ENCODE results near the gene SLC25A46.
"Not testable (repeated sequence)": the region's sequence is repeated elsewhere in the genome, so short reads cannot be mapped to it uniquely, and the experiment has no call there.

The SLC25A46 gene

GRCh38 chr5:110757118-110757729, 18.4 kb downstream of the SLC25A46 start:
- DNase-seq (ENCODE audit: low read depth) = no peak

- no peak for DNase-seq (ENCODE audit: low read depth)
Observed at GRCh38 chr5:110760158-110760557, 21.4 kb downstream of the SLC25A46 start.

- no peak for DNase-seq (ENCODE audit: low read depth)
Observed at GRCh38 chr5:110768138-110768860, 29.5 kb downstream of the SLC25A46 start.

GRCh38 chr5:110769000-110769681, 30.3 kb downstream of the SLC25A46 start:
- no peak for DNase-seq (ENCODE audit: low read depth)

DNA sequence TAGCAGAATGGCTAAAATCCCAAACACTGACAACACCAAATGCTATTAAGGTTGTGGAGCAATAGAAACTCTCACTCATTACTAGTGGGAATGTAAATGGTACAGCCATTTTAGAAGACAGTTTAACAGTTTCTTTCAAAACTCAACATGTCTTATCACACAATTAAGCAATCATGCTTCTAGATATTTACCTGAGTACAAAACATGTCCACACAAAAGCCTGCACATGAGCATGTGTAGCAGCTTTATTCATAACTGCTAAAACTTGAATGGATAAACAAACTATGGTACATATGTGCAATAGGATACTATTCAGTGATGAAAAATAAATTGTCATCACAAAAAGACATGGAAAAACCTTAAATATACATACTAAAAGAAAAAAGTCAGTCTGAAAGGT, 31.5 kb downstream of the SLC25A46 start:
- DNase-seq (ENCODE audit: low read depth) = no peak

- DNase-seq (ENCODE audit: low read depth) = no peak
Observed at GRCh38 chr5:110784901-110785300, 46.1 kb downstream of the SLC25A46 start.

DNA sequence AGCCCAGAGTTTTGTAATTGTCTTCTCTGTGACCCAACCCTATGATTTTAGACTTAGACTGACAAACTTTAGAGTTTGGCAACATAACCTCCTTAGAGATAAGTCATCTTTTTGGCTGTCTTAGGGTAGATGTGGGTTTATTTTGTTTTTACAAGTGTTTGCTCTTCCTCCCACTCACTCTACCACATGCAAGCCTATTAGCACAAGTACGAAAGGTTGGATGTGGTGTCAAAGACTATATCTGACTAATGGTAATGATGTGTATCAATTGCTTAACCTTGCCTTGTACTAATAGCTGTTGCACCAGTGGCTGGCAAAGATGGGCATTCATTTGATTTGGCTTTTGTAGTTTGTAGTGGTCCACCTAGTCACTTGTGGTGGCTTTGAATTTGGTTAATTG, 46.5 kb downstream of the SLC25A46 start:
- no peak for DNase-seq (ENCODE audit: low read depth)

- DNase-seq (ENCODE audit: low read depth) = not testable (repeated sequence)
Observed at GRCh38 chr5:110788006-110788405, 49.2 kb downstream of the SLC25A46 start.

DNA sequence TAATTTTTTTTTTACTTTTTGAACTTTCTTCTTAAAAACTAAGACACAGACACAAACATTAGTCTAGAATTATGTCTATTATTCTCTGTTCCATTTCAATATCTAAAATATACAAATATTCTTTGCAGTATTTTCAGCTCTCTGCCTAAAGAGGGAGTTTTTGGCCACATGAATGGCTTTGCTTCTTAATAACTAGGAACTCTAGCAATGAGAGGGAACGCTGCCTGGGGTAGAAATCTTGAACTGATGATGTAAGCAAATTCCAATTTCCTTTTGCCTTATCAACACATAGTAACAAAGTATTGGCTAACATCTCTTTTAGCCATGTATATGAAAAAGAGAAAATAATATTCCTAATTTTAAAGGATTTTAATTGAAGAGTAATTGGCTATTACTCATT, 51.9 kb downstream of the SLC25A46 start:
- no peak for DNase-seq (ENCODE audit: low read depth)

- no peak for DNase-seq (ENCODE audit: low read depth)
Observed at GRCh38 chr5:110802998-110803397, 64.2 kb downstream of the SLC25A46 start.

DNA sequence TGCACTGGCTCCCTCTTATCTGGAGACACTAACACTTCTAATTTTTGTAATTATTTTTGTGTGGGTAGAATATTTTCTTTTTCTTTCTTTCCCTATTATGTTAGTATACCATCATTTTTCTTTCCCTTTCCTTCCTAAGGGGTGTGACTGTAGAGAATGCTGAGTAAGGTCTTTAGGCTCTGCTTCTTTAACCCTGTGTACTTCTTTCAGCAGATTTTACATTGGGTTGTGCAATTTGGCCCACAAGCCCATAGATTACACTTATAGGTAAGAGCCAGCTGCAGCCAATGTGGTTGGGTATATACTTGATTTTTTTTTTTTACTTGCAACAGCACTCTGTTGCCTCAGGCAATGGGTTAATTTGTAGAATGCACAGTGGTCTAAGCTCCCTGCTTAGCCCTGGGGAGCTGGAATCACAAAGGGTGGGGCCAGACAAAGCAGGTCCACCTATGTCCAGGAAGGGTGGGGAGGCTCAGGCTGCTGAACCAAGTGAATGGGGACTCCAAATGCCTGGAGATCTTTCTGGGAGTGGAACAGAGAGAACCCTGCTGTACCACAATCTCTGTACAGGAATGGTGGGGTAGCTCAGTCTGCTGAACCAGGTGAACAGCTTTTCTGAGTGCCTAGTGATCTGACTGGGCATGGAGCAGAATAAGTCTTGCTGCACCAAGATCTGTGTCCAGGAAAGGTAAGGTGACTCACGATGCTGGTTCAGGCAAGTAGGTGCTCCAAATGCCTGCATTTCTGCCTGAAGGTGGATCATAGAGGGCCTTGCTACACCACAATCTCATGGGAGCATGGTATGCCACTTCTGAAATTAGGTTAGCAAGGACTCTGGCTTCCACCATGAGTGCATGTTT, 64.9 kb downstream of the SLC25A46 start:
- no peak for DNase-seq (ENCODE audit: low read depth)

DNA sequence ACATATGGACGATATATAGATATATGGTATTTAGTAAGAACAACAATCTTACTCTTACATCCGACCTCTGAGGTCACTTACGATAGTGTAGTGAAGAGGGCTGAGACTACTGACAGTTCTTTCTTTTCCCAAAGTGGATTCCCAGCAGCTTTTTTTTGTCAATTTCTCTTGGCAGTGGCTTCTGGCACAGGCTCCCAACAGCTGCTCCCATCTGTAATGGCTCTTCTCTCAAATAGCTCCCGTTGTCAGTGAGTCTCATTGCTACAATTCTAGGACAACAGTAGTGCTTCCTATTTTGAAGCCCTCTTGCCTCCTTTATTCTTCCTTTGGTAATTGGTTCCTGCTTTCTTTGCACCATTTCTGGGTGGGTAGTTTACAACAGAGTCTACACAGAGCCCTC, 68.4 kb downstream of the SLC25A46 start:
- no peak for DNase-seq (ENCODE audit: low read depth)

DNA sequence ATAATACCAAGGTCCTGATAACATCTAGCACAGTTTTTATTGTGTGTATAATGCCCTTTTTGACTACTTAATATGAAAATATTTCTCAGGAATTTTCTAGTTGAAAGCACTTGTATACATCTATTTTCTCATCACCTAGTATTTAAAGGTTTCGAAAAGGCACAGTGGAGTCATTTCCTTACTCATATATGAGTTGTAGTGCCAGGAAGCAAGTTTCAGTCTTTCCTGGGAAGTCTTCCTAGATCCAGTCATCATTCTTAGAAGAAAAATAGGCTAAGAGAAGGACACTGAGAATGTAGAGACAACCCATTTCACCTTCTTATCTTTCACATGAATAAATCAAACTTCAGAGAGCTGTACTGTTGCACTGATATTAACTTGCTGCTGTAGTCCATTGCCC, 70.2 kb downstream of the SLC25A46 start:
- DNase-seq (ENCODE audit: low read depth) = no peak
